Tibial nerve (tissue), 3 donors: Measurements from ENCODE around the gene PRDM2.

Source experiments
- POLR2A ChIP-seq, 2 donors: fragments of 450-650 bp; IDR thresholded peaks; one replicate each; pipeline ENCODE4 v1.6.1; 2017; ENCODE audit warnings: antibody characterized with exemption in 2 of 2, mild to moderate bottlenecking in 2 of 2, moderate library complexity in 2 of 2
- TF ChIP-seq, protein P1 (sequence below), 5 experiments: fragments of 200-600 bp in 3 of 5; fragments of 450-650 bp in 2 of 5; sonication (generic) in 3 of 5; IDR thresholded peaks; one replicate each; pipeline ENCODE4 v1.5.1; 2016 to 2019; ENCODE audit warnings: antibody characterized with exemption in 5 of 5, mild to moderate bottlenecking in 3 of 5, moderate library complexity in 2 of 5

DNA sequence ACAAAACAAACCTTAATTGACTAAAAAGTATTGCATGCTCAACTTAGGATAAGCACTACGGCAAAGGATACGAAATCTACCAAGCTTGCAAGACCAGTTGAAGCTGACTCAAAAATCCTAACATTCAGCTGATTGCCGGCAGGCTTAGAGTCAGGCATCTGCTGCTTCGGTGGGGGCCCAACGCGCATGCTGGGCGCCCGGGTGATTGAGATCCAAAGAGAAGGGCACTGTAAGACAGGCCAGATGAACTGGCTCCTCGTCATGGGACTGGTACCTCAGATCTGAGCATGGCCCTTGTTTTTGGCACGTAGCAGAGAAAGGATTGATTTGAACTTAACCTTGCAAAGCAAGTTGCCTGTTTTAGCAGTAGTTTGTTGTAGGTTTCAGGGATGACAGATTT is 86.6 kb downstream of the PRDM2 start:
- no peak for TF ChIP-seq POLR2A (IDR thresholded peaks at IDR 0.05)
- TF ChIP-seq, protein P1, sequence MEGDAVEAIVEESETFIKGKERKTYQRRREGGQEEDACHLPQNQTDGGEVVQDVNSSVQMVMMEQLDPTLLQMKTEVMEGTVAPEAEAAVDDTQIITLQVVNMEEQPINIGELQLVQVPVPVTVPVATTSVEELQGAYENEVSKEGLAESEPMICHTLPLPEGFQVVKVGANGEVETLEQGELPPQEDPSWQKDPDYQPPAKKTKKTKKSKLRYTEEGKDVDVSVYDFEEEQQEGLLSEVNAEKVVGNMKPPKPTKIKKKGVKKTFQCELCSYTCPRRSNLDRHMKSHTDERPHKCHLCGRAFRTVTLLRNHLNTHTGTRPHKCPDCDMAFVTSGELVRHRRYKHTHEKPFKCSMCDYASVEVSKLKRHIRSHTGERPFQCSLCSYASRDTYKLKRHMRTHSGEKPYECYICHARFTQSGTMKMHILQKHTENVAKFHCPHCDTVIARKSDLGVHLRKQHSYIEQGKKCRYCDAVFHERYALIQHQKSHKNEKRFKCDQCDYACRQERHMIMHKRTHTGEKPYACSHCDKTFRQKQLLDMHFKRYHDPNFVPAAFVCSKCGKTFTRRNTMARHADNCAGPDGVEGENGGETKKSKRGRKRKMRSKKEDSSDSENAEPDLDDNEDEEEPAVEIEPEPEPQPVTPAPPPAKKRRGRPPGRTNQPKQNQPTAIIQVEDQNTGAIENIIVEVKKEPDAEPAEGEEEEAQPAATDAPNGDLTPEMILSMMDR (IDR thresholded peaks at IDR 0.05): no peak
